ENCODE measurements around the gene NPHP3. TPM values are rescaled to one million over a fixed set of nuclear protein-coding genes. Genes with fewer than 3 reads are reported as not detected.
A peak's percentile ranks its signal among the peaks of the same experiment; 100 is the strongest.

Gene NPHP3
- total RNA-seq, 1 donor from 2014 or later = 23.2 TPM

GRCh38 chr3:132723024-132723950 is 1.1 kb upstream of the NPHP3 start:
- Mint-ChIP-seq H3K36me3 (ENCODE audit: low read depth) (peaks cover 8% of the 10 kb centered on the region), H3K27ac (peak overlapping the region; percentile 82), H3K27me3 (no peaks in the 10 kb centered on the region), H3K4me1 (peaks cover 30% of the 10 kb centered on the region), H3K4me3 (peak overlapping the region; percentile 88), H3K9me3 (no peaks in the 10 kb centered on the region)
- CTCF ChIA-PET = no interaction called here
- POLR2A ChIA-PET = interaction anchor here (1.2 to 2.3 kb wide), 3 partner anchors 64 to 1763 kb away, joined by 4 to 14 read pairs (median 6); partner anchors contain the start of genes ACAD11, ANAPC13, CDV3 and CEP63
- DNase-seq (no peak), ATAC-seq (ENCODE audit: low read depth) (no peak)
- TF ChIP-seq, protein P1, sequence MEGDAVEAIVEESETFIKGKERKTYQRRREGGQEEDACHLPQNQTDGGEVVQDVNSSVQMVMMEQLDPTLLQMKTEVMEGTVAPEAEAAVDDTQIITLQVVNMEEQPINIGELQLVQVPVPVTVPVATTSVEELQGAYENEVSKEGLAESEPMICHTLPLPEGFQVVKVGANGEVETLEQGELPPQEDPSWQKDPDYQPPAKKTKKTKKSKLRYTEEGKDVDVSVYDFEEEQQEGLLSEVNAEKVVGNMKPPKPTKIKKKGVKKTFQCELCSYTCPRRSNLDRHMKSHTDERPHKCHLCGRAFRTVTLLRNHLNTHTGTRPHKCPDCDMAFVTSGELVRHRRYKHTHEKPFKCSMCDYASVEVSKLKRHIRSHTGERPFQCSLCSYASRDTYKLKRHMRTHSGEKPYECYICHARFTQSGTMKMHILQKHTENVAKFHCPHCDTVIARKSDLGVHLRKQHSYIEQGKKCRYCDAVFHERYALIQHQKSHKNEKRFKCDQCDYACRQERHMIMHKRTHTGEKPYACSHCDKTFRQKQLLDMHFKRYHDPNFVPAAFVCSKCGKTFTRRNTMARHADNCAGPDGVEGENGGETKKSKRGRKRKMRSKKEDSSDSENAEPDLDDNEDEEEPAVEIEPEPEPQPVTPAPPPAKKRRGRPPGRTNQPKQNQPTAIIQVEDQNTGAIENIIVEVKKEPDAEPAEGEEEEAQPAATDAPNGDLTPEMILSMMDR (IDR thresholded peaks at IDR 0.05) = no peak
- intact Hi-C loops (cut with micrococcal nuclease) = loop anchor here (2.0 to 5.0 kb wide), 3 partner anchors 938 to 1976 kb away; partner anchors contain the start of genes PIK3R4 and TOPBP1

- Mint-ChIP-seq H3K27me3 (no peaks in the 10 kb centered on the region), H3K27ac (peak overlapping the region; percentile 85), H3K4me1 (peaks cover 32% of the 10 kb centered on the region), H3K36me3 (ENCODE audit: low read depth) (peaks cover 13% of the 10 kb centered on the region), H3K9me3 (no peaks in the 10 kb centered on the region), H3K4me3 (peak overlapping the region; percentile 90)
- TF ChIP-seq, protein P1 (IDR thresholded peaks at IDR 0.05) = no peak
- intact Hi-C loops (cut with micrococcal nuclease) = loop anchor here (1.0 to 5.0 kb wide), 11 partner anchors 62 to 1974 kb away; partner anchors contain the start of genes ACAD11, ANAPC13, ASTE1 and CDV3
- CTCF ChIA-PET = no interaction called here
- DNase-seq (no peak), ATAC-seq (ENCODE audit: low read depth) (no peak)
- POLR2A ChIA-PET = interaction anchor here (0.6 to 2.3 kb wide), 2 partner anchors 851 to 856 kb away, joined by 5 to 14 read pairs; partner anchors contain the start of gene CDV3
Observed at GRCh38 chr3:132721479-132722164, 587 bp downstream of the NPHP3 start.

GRCh38 chr3:132720228-132720627 is 2.0 kb downstream of the NPHP3 start:
- H3K27ac Mint-ChIP-seq = peak overlapping the region; percentile 8
- no peak for DNase-seq
- intact Hi-C loops (cut with micrococcal nuclease) = loop anchor here (5.0 kb wide), 1 partner anchor 1973 kb away; the partner anchor contains the start of gene PIK3R4
- H3K9me3 Mint-ChIP-seq = no peaks in the 10 kb centered on the region
- peaks cover 19% of the 10 kb centered on the region for H3K36me3 Mint-ChIP-seq (ENCODE audit: low read depth)
- ATAC-seq (ENCODE audit: low read depth) = no peak
- H3K27me3 Mint-ChIP-seq = no peaks in the 10 kb centered on the region
- TF ChIP-seq, protein P1 (IDR thresholded peaks at IDR 0.05) = no peak
- POLR2A ChIA-PET = no interaction called here
- peaks cover 28% of the 10 kb centered on the region for H3K4me1 Mint-ChIP-seq
- CTCF ChIA-PET = no interaction called here
- peak overlapping the region; percentile 47 for H3K4me3 Mint-ChIP-seq

DNA sequence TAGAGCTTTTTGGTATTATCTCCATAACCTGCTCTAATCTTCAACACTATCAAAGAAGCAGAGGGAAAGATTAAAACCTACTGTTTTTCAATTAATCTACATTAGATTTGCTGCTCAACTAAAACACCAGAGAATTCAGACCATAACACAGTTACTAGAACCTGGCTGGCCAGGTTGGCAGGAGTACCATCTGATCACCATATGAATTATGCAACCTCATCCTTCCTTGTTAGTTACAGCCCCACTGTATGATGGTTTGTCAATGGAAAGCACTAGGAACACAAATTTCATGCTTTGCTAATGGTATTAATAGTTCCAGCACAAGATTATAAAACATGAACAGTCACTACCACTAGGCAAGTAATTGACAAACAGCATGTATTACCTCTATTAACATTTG is 5.8 kb downstream of the NPHP3 start:
- Mint-ChIP-seq H3K36me3 (ENCODE audit: low read depth) (peaks cover 38% of the 10 kb centered on the region), H3K4me1 (peaks cover 15% of the 10 kb centered on the region), H3K27me3 (no peaks in the 10 kb centered on the region), H3K4me3 (no peak overlapping the region), H3K27ac (no peak overlapping the region), H3K9me3 (no peaks in the 10 kb centered on the region)
- ATAC-seq (ENCODE audit: low read depth) = no peak
- TF ChIP-seq, protein P1 (IDR thresholded peaks at IDR 0.05) = no peak
- intact Hi-C loops (cut with micrococcal nuclease) = no loop called here
- DNase-seq = no peak
- ChIA-PET CTCF (interaction anchor here (2.0 kb wide), 1 partner anchor 10 kb away, joined by 6 read pairs; no protein-coding TSS in a partner anchor), POLR2A (no interaction called here)

All from activated B cell treated with CpG ODN at 0.5 μM for 24 hours (primary cell).